Fibroblast of skin of left biceps (primary cell): Measurements from ENCODE around the gene NOP10.
A peak's percentile ranks its signal among the peaks of the same experiment; 100 is the strongest.
"Not testable (repeated sequence)": the region's sequence is repeated elsewhere in the genome, so short reads cannot be mapped to it uniquely, and the experiment has no call there.

Experiments
- DNase-seq, 2 experiments: peaks; one replicate each; pipeline ENCODE4 v3.0.0-alpha.2; 2013; ENCODE audit warnings: low read depth in 2 of 2

NOP10 gene

DNA sequence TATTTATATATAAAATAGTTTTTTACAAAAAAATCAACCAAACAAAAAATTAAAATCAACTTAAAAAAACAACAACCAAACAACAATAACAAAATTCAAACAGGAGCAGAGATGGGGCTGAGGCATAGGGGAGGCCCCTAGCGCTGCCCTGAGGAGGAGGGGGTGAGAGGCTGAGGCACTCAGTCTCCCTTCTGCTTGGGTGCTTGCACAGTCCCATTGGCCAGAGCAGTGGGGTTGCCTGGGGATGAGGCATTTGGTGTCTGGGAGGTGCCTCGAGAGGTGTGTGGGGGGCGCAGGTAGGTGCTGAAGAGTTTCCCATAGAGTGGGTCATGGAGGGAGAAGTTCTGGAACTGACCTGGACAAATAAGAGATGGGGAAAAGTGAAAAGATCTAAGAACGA is 16.0 kb upstream of the NOP10 start:
- no peak for DNase-seq

DNA sequence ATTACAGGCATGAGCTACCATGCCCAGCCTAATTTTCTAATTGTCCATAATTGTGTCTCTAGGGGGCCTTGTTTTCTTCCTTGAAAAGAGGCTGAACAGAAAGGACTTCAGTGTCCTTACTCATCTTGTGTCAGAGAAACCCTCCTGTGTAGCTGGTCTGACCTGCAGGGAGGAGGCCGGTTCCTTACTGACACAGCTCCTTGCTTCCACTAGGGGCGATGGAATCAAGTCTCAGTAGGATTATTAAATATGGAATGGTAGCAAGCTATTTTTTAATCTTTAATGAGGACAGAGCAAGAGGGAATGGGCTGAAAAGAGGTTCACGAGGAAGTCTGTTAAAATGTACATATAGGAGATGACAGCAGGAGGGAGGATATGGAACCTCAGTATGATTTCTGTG is 15.4 kb upstream of the NOP10 start:
- DNase-seq, result no peak

GRCh38 chr15:34357653-34358052 is 14.7 kb upstream of the NOP10 start:
- DNase-seq, result no peak

- DNase-seq, result no peak
Measured at GRCh38 chr15:34355241-34355640, 12.3 kb upstream of the NOP10 start.

DNA sequence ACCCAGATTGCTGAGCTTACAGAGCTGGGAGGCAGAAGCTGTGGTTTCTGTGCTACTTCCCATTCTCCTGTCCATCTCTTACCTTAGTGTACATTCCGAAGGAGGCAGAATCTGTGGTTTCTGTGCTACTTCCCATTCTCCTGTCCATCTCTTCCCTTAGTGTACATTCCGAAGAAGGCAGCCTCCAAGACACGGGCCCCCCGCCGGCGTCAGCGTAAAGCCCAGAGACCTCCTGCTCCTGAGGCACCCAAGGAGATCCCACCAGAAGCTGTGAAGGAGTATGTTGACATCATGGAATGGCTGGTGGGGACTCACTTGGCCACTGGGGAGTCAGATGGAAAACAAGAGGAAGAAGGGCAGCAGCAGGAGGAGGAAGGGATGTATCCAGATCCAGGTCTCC is 11.3 kb upstream of the NOP10 start:
- DNase-seq, result no peak

DNA sequence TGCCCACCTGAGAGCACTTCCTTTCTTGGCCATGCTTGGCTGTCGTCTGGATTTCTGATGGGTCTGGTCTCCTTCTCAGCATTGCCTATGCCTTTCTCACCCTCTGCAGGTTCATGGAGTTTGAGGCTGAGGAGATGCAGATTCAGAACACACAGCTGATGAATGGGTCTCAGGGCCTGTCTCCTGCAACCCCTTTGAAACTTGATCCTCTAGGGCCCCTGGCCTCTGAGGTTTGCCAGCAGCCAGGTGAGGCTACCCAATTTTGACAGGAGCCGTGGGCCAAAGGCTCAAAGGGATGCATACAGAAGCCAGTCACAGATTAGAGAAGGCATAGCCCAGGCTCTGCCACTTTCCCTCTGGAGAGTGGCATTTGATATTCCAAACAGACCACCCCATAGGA is 10.7 kb upstream of the NOP10 start:
- no peak for DNase-seq

DNA sequence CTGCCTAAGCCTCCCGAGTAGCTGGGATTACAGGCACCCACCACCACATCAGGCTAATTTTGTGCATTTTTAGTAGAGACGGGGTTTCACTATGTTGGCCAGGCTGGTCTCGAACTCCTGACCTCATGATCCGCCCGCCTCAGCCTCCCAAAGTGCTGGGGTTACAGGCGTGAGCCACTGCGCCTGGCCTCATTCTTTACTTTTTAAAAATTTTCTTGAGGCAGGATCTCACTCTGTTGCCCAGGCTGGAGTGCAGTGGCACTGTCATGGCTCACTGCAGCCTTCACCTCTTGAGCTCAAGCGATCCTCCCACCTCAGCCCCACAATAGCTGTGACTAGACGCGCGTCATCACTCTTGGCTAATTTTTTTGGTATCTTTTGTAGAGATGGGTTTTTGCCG is 10.1 kb upstream of the NOP10 start:
- DNase-seq, result not testable (repeated sequence)

GRCh38 chr15:34349769-34350168 is 6.8 kb upstream of the NOP10 start:
- no peak for DNase-seq

- DNase-seq, result no peak
Measured at GRCh38 chr15:34348735-34349300, 5.9 kb upstream of the NOP10 start.

- DNase-seq, result no peak
Measured at GRCh38 chr15:34347951-34348638, 5.2 kb upstream of the NOP10 start.

DNA sequence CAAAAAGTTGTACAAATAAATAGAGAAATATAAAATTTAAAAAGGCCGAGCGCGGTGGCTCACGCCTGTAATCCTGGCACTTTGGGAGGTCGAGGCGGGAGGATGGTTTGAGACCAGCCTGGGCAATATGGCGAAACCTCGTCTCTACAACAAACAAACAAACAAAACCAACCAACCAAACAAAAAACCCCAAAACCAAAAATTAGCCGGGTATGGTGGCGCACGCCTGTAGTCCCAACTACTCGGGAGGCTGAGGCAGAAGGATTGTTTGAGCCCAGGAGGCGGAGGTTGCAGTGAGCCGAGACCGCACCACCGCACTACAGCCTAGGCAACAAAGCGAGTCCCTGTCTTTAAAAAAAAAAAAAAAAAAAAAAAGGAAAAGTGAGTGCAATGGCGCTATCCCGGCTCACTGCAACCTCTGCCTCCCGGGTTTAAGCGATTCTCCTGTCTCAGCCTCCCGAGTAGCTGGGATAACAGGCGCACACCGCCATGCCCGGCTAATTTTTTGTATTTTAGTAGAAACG is 661 bp downstream of the NOP10 start:
- DNase-seq, result not testable (repeated sequence)

DNA sequence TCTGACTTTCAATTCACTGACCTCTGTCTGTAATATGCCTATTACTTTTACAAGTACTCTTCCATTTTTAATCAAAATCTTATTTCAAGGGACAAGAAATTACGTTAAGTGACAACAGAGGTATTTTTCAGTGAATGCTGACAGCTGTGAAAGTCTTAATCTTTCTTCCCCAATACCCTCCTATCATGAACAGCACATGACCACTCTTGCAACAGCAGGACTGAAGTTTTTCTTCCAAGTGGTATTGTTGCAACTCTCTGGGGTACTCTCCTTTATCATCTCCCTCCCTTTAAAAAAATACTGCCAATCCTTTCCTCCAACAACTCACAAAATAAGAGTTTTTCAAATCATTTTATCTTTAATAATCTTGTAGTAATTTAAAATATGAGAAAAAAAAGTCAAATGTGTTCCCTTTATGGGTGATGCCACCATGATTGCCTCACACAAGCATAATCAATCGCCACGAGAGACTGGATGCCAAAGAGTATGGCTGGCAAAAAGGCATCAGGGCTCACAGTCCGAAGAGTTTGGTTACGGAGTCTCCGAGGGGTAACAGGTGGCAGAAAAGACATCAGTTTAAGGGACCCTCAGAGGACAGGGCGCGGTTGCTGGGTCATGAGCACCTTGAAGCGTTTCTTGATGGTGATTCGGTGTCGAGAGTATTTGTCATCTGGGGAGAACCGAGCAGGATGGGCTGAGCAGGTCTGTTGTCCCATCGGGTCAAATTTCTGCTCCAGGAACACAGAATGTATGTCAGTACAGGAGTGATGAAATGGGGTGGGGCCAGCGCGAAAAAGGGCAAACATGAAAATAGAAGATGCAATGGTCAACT is 1.3 kb downstream of the NOP10 start:
- DNase-seq, result no peak

- DNase-seq, result peak; percentile 30 to 42
Measured at GRCh38 chr15:34339946-34340345, 3.0 kb downstream of the NOP10 start.

- DNase-seq, result no peak
Measured at GRCh38 chr15:34338347-34338746, 4.6 kb downstream of the NOP10 start.

GRCh38 chr15:34337557-34338306 is 5.2 kb downstream of the NOP10 start, which contains the start of gene SLC12A6:
SLC12A6 (minus strand) TSS chr15:34337781; CDS start chr15:34336680, 1,101 bp downstream.
- peak; percentile 74 to 75 for DNase-seq

DNA sequence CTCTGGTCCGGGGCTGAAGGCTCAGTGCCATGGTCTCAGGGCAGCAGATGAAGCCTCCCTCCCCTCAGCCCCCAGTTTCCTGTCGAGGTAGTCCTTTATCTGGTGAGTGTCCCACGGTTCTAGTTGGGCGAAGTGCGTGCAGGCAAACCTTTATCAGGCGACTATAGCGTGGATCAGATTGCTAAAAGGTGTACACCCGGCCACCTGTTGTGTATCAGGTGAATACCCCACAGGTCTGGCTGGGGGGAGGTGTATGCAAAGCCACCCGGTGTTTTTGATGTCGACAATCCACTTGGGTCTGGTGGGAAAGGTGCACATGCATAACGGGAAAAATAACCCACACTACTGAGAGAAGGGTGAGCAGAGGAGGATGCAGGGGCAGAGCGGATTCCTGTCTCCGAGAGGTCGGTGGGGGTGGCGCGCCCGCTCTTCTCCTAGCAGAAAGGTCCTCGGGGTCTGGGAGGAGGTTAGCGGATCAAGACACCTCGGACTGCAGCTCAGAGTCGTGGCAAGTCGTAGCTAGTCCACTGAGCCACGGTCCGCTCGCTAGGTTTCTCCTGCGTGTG is 5.9 kb downstream of the NOP10 start:
- DNase-seq, result no peak

DNA sequence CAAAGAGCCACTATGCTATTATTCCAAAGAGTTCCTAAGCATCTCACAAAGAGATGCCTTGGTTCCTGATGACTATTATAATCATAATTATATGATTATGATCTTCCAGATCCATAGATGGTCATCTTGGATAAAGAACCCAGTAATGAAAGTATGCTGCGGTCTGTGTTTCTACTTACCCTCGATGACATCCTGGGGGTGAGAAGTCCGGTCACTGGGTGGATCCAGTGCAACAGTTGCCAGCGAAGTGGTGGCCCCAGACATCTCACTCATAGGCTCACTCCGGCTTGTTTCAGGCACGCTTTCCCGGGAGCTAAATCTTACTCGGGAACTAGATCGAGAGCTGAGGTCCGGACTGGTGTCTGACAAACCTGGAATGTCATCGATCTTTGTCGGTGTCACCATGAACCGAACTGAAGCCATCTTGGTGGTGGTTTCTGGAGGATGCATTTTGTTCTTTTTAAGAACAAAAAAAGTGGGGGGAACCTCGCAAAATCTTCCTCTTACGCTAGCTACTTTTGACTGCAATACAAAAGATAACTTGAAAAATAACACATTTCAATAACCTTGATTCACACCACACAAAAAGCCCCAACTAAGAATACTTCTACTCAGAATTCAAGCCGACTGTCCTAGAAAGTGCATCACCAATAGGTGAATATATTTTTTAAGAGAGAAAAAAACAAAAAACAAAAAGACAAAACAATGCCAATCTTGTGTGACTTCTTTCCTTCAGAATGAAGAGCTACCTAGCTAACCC is 6.5 kb downstream of the NOP10 start:
- no peak for DNase-seq

DNA sequence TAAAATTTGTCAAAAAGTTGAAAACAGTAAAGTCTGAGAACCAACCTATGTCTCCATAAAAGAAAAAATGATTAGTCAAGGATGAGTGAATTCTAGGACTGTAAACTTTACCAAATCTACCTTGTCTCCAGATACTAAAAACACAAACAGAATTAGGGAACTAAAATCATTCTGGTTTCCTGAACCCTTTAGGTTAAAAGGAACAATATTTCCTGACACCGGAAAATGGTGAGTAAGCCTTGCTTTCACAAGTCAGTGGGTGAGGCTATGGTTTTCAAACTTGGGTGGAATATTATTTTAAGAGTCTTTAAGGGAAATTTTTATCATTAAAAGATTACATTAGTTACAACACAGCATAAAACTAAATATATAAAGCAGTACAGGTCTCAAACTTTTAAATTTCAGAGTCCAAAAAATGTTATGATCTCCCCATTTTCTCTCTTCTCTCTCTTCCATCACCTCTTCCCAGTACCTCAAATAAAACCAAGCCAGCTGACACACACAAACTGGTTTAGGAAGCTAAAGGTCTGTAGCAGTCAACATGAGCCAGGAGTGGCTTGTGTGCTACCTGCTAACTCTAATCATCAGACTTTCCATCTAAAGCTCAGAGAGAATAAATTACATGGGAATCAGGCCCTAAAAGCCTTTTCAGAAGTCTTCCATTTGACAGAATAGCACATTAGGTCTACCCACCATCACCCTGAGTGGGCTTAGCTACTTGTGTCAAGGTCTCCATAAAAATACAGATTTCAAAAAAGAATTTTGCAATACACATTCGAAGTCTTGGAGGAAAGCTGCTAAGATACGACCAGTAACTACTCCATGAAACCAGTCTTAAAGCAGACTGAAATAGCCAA is 7.5 kb downstream of the NOP10 start:
- DNase-seq, result no peak

- no peak for DNase-seq
Measured at GRCh38 chr15:34334672-34335071, 8.3 kb downstream of the NOP10 start.
